C4-2B (cell line): ENCODE results near the gene GPR26.

Source experiments
- H3K27ac ChIP-seq: fragments of 450-650 bp; 2 replicates; pipeline ENCODE4 v1.5.1; 2017
- ZFX ChIP-seq: fragments of 450-650 bp; IDR thresholded peaks from 2 replicates; pipeline ENCODE4 v1.6.1; 2017
- TF ChIP-seq, protein P1 (sequence below): fragments of 450-650 bp; conservative IDR thresholded peaks from 2 replicates; pipeline ENCODE4 v1.5.1; 2017; ENCODE audit warnings: mild to moderate bottlenecking

Gene GPR26

DNA sequence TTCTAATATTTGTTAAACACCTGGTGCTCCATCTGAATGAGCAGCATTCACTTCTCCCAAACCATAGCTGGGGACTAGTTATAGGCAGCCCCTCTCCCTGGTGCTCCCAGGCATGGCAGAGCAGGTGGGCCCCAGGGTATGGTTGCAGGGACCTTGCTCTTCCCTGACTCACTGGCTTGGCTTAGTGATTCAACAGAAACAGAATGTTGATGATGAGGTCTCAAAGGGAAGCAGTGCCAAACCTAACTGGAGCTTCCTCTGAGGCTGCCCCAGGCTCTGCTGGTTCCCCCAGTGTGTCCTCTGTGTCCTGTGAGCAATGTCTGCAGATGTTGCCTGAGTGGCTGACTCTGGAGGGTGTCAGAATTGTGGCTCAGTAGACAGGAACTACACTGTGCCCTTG, 3.7 kb downstream of the GPR26 start:
- TF ChIP-seq, protein P1, sequence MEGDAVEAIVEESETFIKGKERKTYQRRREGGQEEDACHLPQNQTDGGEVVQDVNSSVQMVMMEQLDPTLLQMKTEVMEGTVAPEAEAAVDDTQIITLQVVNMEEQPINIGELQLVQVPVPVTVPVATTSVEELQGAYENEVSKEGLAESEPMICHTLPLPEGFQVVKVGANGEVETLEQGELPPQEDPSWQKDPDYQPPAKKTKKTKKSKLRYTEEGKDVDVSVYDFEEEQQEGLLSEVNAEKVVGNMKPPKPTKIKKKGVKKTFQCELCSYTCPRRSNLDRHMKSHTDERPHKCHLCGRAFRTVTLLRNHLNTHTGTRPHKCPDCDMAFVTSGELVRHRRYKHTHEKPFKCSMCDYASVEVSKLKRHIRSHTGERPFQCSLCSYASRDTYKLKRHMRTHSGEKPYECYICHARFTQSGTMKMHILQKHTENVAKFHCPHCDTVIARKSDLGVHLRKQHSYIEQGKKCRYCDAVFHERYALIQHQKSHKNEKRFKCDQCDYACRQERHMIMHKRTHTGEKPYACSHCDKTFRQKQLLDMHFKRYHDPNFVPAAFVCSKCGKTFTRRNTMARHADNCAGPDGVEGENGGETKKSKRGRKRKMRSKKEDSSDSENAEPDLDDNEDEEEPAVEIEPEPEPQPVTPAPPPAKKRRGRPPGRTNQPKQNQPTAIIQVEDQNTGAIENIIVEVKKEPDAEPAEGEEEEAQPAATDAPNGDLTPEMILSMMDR = no peak
- no peak for TF ChIP-seq ZFX
- H3K27ac ChIP-seq = no peak overlapping the region

GRCh38 chr10:123673198-123673597, 7.0 kb downstream of the GPR26 start:
- TF ChIP-seq, protein P1 = no peak
- TF ChIP-seq ZFX = no peak
- no peak overlapping the region for H3K27ac ChIP-seq

DNA sequence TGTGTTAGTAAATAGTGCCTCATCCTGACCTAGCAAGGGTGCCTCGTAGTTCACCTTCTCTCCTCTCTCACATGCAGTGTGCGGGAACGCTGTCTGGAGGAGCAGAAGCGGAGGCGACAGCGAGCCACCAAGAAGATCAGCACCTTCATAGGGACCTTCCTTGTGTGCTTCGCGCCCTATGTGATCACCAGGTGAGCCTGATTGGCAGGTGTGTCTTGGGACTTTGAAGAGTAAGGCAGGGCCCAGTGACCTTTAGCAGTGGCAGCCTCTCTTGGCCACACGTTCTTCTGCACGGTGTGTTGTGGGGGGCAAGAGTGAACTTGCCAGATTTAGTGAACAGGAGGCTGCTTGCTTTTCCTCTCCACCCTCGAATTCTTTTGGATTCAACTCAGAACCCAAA, 8.6 kb downstream of the GPR26 start:
- TF ChIP-seq ZFX = no peak
- TF ChIP-seq, protein P1 = no peak

GRCh38 chr10:123675811-123676210, 9.7 kb downstream of the GPR26 start:
- TF ChIP-seq, protein P1 = no peak
- no peak for TF ChIP-seq ZFX

More for the DNA sequence above, 8.6 kb downstream of the GPR26 start:
- no peak overlapping the region for H3K27ac ChIP-seq

GRCh38 chr10:123677556-123677955, 11.4 kb downstream of the GPR26 start:
- TF ChIP-seq ZFX = no peak
- TF ChIP-seq, protein P1 = no peak
- H3K27ac ChIP-seq = no peak overlapping the region

More at GRCh38 chr10:123675811-123676210, 9.7 kb downstream of the GPR26 start:
- no peak overlapping the region for H3K27ac ChIP-seq

- TF ChIP-seq ZFX = no peak
- TF ChIP-seq, protein P1 = no peak
- H3K27ac ChIP-seq = no peak overlapping the region
Observed at GRCh38 chr10:123678376-123678775, 12.2 kb downstream of the GPR26 start.

DNA sequence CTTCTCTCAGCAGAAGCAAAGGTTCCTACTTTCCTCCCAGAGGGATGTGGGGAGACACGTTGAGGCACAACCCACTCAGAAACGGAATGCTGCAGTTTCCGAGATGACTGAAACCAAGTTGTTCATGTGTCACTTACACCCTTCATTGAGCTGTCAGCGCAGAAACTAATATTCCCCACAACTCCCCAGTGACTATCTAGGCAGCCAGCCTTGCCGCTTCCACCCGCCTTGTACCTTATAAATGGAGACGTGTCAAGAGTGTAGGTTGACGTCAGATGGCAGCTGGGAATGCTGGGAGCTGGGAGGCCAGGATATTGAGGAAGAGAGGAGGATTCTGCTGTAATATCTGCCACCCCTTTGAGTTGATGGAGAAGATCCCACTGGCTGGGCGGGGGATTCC, 15.1 kb downstream of the GPR26 start:
- TF ChIP-seq, protein P1 = no peak
- TF ChIP-seq ZFX = no peak
- H3K27ac ChIP-seq = no peak overlapping the region
